ENCODE data around the gene CFAP410.

Gene CFAP410

GRCh38 chr21:44330698-44331097 is 8.5 kb downstream of the CFAP410 start:
- DNase-seq: no peak

DNA sequence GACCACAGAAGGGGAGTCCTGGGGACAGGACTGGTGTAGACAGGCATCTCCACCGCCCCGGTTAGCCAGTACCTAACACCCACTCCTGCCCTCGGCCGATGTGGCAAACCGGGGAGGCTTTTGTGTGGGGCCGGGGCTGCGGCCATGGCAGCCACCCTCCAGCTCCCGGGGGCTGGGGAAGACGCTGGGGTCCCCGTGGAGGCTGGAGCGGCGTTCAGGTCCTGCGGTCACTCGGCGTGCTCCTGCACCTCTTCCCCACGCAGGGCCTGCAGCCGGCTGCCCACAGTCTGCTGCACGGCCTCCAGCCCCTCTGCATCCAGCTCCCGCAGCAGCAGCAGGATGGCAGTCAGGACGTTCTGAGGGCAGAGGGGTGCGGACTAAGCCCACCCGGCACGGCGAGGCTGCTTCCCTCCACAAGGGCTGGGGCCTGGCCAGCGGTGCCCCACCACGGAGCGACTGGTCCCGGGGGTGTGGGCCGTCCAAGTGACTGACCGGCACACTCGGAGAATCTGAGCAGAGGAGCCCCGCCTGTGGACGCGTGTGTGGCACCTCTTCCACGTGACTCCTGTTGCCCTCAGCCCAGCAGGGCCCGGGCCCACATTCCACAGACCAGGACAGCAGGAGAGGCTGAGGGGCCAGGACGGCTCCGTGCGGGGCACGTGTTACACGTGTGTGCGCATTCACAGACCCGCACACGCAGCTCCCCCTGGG is 9.1 kb downstream of the CFAP410 start:
- DNase-seq: no peak

GRCh38 chr21:44329086-44329889 is 9.9 kb downstream of the CFAP410 start:
- peak; percentile 30 for DNase-seq

GRCh38 chr21:44328242-44328895 is 10.8 kb downstream of the CFAP410 start:
- DNase-seq: no peak

DNA sequence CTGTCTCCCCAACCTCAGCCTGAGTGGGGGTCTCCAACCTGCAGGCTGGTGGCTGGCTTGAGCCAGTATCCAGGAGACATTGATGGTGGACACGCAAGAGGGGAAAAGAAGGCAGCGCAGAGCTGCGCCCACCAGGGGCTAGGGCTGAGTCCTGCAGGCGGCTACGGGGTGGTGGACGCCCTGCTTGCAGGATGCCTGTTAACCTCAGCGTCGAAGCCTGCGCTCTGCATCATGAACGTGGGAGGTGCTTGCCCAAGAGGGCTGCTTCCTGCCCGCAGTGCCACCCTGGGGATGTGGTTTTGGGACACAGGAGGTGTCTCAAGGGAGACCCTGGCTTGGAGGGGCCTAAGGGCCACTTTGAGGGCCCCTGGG is 11.6 kb downstream of the CFAP410 start:
- DNase-seq: no peak

GRCh38 chr21:44326716-44327602 is 12.2 kb downstream of the CFAP410 start:
- no peak for DNase-seq

DNA sequence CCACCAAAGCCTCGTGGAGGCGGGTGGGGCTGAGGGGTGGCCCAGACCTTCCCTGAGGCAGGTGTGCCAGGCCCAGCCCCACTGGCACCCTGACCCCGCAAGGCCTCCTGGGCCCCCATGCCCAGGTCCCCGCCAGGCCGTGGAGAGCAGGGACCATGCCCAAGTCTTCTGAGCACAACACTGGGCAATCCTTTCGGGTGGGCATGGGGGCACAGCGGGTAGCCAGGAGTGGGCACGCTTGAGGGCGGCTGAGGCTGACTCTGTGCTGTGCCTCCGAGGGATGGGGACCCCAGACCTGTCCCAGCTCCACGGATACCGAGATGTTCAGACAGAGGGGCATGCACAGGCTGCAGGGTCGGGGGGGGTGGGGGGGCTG is 12.9 kb downstream of the CFAP410 start:
- DNase-seq: no peak

DNA sequence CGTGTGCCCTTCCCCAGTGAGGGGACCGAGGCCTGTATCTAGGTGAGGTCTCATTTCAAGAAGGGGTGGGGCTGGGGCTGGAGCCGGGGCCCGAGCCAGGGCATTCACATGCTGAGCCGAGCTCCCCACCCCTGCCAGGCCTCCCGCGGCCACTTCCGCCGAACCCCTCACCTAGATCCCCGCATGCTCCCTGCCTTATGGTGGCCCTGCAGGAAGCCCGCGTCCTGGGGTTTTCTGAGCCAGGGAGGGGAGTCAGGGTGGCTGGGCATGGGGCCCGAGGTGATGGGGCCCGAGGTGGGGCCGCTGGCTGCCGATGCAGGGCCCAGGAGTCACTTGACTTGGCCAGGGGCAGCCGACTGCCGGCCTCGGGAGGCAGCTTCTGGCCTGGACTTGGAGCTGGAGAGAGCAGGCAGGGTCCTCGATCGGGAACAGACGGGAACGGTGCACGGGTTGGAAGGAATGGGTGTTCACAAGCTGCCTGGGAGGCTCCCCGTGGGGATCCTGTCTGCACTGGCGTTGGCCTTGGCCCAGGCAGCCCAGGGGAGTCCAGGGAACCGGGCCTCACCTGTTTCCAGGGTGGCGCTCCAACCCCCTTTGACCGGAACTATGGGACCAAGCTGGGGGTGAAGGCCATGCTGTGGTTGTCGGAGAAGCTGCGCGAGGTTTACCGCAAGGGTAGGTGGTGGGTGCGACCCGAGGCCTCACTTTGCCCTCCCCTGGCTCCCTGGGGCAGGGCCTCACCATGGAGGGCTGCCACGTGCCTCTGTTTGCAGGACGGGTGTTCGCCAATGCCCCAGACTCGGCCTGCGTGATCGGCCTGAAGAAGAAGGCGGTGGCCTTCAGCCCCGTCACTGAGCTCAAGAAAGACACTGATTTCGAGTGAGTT is 13.6 kb downstream of the CFAP410 start:
- DNase-seq: no peak

- no peak for DNase-seq
Measured at GRCh38 chr21:44324854-44325107, 14.4 kb downstream of the CFAP410 start.

- DNase-seq: no peak
Measured at GRCh38 chr21:44324106-44324853, 14.9 kb downstream of the CFAP410 start.

- no peak for DNase-seq
Measured at GRCh38 chr21:44323591-44323990, 15.6 kb downstream of the CFAP410 start.

- DNase-seq: no peak
Measured at GRCh38 chr21:44322621-44323325, 16.4 kb downstream of the CFAP410 start.

- DNase-seq: no peak
Measured at GRCh38 chr21:44321846-44322450, 17.2 kb downstream of the CFAP410 start.

DNA sequence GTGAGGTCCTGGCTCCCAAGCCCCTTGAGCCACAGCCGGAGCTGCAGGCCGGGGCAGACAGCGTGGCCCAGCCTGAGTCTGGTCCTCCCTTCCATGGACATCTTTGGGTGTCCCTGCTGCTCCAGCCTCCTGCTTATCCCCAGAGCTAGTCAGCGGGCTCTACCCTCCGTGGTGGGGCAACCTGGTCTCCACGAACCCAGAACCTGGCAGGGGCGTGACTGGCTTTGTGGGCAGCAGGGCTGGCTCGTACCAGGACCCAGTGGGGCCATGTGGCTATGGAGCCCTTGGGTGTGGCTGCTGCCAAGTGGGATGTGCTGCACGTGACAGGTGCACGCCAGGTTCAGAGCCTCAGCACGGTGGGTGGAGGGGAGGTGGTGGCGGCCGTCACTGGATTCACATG is 18.3 kb downstream of the CFAP410 start:
- no peak for DNase-seq

- DNase-seq: no peak
Measured at GRCh38 chr21:44319407-44320065, 19.7 kb downstream of the CFAP410 start.

DNA sequence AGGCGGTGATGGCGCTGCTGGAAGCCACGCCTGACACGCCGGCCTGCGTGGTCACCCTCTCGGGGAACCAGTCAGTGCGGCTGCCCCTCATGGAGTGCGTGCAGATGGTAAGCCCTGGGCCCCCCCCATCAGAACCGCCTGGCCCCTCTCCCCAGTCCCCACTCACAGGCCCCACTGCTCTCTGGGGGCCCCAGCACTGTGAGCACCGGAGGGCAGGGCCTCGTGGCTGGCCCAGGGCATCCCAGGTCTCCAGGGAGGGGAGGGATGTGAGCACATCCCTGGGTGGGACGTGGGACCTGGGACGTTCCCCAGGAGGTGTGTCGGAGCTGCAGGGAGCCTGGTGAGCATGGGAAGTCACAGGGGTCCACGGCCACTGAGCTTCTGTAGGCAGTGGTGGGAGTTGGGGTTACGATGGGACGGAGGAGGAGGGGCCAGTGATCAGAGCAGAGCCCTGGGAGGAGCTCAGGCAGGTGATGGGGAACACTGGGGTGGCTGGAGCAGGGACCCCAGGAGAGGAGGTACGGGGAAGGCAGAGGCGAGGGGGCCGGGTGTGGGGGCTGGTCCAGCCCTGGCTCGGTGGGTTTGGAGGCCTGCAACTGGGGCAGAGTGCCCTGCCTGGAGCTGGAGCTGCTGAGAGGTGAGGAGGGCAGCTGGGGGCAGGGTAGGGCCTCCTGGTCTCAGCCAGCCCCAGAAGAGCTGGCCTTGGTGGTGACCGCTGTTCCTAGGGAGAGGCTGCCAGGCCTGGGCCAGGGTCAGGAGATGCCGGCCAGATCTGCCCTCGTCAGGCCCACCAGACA is 20.5 kb downstream of the CFAP410 start:
- no peak for DNase-seq

DNA sequence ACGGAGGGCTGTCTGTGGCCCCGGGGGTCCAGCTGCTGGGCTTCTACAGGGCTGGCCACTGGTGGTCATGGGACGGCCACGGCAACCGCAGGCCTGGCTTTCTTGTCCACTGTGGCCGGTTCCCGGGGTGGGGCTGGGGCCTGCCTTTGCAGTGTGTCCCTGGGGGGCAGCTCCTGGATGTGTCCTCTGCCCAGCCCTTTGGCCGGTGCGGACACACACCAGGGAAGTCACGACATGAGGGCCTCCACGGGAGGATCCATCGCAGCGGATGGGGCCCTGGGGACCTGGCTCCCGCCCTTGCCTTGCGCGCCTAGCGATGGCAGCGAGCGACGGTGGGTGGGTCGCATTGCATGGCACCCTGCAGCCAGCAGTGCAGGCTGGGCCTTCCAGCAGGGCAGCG is 21.3 kb downstream of the CFAP410 start:
- no peak for DNase-seq

- no peak for DNase-seq
Measured at GRCh38 chr21:44317241-44317782, 21.9 kb downstream of the CFAP410 start.
